HG02884 (cell line): ENCODE measurements around the gene FARP1.

Source experiments
- ATAC-seq: cut with Tn5 transposase; IDR thresholded peaks from one replicate; pipeline ENCODE4 v1.9.1; 2021; ENCODE audit warnings: mild to moderate bottlenecking, moderate library complexity; ENCODE audit not compliant: unreplicated experiment

FARP1 gene

GRCh38 chr13:98473135-98473787, 330.4 kb downstream of the FARP1 start:
- ATAC-seq, result no peak

- no peak for ATAC-seq
Observed at GRCh38 chr13:98473788-98474144, 330.9 kb downstream of the FARP1 start.

- ATAC-seq, result no peak
Observed at GRCh38 chr13:98474292-98474691, 331.4 kb downstream of the FARP1 start.

DNA sequence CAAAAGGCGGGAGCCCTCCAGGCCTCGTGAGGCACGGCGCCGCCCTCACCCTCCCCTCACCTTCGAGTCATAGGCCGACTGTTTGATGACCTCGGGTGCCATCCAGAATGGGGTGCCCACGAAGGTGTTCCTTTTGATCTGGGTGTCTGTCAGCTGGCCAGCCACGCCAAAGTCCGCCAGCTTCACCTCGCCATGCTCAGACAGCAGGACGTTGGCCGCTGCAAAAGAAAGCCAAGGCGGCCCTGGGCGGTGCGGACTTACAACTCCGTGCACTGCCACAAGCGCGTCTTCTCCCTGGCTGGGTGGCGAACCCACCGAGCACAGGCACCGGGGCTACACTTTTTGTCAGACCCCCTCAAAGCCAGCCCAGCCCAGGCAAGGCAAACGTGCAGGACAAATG, 331.9 kb downstream of the FARP1 start:
- ATAC-seq, result no peak

DNA sequence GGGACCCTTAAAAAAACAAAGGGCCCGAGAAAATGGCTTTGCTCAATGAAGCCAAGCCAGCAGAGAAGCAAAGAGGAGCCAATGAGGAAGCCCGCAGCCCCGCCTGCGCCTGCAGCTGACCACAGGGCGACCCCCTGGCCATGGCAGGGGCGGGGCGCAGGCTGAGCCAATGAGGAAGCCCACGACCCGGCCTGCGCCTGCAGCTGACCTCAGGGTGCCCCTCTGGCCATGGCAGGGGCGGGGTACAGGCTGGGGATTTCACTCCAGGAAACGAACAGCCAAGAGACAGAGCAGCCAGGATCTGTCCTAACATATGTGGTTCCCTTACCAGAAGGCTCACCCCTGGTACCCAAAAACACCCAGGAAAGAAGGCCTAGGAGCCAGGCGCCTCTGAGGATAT, 332.6 kb downstream of the FARP1 start:
- no peak for ATAC-seq

DNA sequence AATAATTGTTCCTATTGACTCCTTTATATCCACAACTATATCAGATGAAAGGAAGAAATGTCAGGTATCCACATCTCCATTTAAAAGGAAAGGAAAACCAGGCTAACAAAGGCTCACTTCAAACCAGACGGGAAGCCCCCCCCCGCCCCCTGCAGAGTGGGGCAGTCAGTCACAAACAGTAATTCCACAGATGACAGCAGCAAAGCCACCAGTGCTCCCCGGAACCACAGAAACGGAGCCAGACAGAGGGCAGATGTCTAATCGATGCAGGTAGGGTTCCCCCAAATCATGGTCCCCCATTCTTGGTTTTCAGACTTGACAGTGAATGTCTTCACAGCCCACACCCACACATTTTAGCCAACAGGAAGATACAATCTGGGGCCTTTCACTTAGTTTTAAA, 333.2 kb downstream of the FARP1 start:
- peak; percentile 24 for ATAC-seq

- peak; percentile 94 for ATAC-seq
Observed at GRCh38 chr13:98476538-98476966, 333.7 kb downstream of the FARP1 start.

DNA sequence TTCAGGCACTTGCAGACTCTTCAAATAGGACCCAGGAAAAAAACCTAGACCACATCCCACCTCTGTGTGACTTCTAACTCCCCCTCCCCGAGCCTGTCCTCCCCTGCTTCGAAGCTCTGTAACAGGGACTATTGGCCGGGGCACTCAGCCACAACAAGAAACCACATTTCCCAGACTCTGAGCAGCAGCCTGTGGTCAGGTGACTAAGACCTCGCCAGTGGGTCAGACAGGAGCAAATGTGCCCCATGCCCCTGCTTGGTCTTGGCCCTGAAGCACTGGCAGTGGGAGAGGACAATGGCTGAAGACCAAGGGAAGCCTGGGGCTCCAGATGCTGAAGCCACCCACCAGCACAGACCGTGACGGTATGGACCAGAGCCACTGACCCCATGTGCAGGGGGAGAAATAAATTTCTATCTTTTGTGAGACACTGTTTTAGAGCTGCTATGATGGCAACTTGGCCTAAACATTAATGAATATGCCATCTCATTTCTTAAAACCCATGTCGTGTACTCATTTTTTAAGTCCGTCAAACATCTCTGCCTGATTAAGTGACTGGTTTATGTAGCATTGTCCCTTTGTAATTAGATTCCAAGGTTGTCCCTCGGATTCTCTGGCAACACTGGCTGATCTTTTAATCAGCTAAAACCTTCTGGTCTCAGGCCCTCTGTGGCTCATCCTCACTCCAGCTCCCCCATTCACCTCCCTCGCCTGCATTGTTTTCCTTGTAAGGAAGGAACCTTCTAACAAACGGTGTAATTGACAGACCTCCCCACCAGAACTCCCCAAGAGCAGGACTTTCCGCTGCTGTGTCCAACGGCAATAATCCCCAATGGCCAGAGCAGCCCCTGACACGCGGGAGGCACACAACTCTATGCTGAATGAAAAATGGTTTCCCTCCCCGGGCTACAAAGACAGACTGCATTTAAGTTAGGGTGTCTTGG, 335.6 kb downstream of the FARP1 start:
- ATAC-seq, result peak; percentile 33

DNA sequence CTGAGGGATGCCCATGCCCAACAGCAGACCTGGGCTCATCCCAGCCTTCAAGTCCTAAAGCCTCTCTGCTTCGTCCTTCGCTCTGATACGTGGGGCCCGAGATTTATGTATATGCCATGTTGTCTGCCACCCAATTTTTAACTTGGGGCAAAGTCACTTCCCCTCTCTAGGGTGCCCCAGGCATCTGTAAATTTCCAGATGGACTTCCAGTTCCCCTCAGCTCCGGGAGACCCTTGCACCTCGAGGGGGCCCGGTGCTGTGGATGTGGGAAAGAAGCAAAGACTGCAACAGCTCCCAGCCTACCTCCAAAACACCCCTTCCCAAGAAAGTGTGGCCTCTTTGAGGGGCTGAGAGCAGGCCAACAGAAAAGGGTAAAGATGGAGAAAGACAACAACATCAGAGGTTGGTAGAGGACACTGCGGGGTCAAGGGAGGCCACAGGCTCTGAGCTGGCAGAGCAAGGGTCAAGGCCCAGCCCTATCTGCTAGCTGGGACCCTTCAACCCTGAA, 336.7 kb downstream of the FARP1 start:
- ATAC-seq, result no peak

- no peak for ATAC-seq
Observed at GRCh38 chr13:98480915-98481877, 338.3 kb downstream of the FARP1 start.

- ATAC-seq, result no peak
Observed at GRCh38 chr13:98482476-98483444, 339.9 kb downstream of the FARP1 start.

GRCh38 chr13:98483601-98484288, 340.9 kb downstream of the FARP1 start:
- ATAC-seq, result no peak

DNA sequence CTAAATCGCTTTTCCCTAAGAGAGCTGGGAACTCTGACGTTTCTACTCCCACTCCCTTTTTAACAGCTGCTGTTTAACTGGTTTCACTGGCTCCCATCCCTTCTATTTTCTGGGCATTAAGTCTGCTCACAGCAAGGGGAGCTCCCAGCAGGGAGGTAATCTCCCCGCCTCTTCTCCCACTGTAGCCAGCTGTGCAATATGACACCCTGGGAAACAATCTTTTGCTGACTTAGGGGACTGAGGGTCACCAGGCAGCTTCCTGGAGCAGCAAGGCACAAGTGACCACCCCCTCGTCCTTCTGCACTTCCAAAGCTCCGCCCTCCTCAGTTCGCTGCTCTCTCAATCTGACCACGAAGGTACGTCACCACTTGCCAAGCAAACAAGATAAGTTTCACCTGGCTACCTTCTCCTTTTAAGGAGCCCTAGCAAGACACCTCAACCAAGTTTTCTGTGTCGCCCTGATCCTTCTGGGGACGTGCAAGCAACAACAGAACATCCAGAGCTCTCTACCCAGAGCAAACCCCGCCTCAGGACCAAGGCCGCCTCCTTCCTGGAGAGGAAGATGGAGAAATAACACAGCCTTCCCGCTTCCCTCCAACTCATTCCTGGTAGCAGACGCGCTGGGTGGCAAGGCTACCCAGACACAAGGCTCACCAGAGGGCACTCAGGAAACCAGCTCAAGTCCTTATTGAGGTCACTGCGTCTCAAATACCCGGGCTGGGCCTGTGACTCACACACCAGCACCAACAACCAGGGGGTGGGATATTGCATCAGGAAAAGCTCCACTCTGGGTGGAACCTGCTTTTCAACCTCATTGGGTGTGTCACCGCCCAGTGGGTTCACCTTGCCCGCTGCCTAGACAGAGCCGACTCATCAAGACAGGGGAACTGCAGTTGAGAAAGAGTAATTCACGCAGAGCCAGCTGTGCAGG, 341.7 kb downstream of the FARP1 start:
- ATAC-seq, result no peak

DNA sequence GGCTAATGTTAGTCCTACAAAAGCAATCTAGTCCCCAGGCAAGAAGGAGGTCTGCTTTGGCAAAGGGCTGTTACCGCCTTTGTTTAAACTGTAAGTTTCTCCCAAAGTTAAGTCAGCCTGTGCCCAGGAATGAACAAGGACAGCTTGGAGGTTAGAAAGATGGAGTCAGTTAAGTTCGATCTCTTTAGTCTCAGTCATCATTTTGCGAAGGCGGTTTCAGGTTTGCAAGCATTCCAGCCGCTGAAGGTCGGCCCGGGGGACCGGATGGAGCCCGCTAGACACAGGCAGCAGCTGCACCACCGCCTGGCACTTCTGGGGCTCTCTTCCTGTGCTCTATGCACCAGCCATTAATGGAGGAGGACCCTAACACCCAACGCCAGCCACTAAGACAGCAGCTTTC, 342.7 kb downstream of the FARP1 start:
- no peak for ATAC-seq

DNA sequence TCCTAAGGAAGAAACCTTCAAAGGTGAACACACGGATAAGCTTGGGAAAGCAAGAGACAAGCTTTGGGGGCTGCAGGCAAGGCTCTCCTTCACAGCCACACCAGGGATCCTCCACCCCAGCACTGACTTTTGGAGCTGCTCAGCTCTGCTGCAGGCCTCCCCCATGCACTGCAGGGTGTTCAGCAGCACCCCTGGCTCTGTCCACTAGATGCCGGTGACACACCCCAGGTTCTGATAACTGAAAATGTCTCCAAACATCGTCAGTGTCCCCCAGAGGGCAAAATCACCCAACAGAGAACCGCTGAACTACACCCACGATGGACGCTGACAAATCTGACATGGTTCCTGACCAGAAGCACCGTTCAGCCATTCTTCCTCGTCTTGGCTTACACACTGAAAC, 343.5 kb downstream of the FARP1 start:
- ATAC-seq, result no peak

DNA sequence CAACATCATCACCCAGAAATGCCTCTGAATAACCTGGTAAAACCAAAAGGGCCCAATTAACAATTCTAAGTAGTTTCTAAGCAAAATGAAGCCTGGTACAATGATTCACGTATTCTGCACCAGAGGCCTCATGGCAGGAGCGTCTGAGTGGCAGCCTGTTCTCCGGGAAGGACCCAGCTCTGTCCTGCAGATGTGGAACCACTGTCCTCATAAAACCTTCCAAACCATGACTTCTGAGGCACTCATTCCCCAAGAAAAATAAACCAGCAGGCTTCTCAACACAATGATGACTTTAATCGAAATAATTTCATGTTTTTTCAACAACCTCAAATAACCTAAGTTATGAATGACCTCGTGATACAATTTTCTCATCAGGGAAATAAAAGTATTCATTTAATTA, 344.1 kb downstream of the FARP1 start:
- no peak for ATAC-seq

DNA sequence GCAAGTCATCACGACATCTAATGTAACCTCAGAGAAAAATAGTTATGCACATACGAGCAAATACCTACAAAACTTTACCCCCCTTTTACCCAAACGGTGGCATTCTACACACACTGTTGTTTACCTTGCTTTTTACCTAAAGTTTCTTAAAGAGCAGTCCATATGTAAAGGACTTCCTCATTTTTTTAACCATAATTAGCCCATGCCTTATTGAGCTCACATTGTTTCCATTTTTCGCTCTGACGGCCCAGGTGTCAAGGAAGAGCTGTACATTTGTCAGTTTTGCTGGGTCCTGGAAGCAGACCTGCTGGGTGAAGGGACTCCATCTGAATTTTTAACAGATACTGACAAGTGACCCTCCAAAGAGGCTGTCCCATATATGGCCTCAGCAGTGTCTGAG, 344.6 kb downstream of the FARP1 start:
- ATAC-seq, result no peak

DNA sequence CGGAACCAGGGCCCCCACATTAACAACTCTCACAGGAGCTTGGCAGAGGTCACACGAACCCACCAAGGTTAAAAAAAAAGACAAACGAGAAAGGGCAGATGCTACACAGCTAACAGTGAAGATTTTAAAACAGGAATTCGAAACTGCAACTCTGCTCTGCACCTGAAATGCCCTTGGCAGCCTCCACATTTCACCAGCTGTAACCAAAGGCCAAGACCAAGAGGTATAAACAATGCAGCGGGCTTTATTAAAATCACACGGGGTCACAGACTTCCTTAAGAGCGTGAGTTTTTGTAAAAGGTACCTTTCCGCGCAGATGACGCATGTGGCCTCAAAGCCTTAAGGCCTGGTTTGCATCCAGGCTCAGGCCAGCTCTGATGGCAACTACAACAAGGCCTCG, 345.8 kb downstream of the FARP1 start:
- no peak for ATAC-seq
